Eye (tissue), 1 donor: ENCODE measurements around the gene SMIM20.

ENCODE experiments used
- DNase-seq: peaks from one replicate; pipeline ENCODE4 v3.0.0-alpha.2; 2015

SMIM20 gene

DNA sequence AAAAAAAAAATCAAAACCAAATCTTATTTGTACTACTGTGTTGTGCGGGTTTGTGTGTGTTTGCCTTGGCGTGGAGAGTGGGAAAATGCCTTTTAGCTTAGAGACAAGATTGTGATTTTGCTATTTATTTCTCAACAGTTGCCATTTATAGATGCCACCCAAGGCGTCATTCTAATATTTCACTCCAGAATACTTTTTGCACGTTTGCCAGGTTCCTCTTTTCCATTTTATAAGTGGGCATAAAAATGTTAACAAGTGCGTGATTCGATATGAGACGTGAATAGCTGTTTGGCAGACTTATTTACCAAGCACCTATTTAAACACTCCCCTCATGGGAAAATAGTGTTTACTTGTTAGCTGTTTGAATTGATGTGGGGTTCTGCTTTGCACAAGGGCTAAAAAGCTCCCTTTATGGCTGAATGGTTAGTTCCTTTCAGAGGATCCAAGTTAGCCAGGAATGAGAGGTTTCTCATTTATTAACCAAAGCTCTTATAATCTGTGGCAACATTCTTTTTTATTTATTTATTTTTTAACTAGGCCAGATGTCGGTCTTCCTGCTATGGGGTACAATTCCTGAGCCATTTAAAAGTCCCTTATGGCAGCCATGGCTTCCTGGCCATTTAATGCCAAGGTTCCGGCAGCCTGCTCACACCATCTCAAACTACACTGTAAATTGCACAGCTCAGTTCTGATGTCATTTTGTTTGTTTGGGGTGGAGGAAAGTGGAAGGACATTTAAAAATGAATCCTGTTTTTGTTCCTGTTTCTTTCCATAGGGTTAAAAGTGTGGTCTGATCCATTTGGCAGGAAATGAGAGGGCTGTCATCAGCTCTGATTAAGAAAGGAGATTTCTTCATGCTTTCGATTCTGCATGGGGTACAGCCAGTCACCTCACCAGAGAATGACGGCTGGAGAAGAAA is 14.6 kb downstream of the SMIM20 start:
- peak; percentile 49 for DNase-seq

DNA sequence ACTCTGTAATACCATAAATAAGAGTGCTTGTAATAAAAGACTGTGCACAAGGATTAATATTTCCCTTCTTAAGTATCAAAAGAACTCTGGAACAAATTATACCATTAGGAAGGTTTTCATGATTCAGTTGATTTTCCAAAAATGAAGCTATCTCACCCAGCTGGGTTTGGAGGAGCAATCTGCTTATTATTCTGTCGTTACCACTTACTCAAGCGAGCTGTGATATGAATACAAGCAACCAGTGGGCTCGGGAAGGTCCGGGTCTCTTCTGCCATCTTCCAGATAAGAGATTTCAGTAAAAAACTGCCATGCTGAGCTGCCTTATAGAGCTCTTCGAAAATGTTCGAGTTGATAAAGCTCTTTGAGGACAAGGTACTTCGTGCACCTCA is 15.3 kb downstream of the SMIM20 start:
- peak; percentile 63 for DNase-seq

- DNase-seq = no peak
Measured at GRCh38 chr4:25930731-25931354, 16.8 kb downstream of the SMIM20 start.

DNA sequence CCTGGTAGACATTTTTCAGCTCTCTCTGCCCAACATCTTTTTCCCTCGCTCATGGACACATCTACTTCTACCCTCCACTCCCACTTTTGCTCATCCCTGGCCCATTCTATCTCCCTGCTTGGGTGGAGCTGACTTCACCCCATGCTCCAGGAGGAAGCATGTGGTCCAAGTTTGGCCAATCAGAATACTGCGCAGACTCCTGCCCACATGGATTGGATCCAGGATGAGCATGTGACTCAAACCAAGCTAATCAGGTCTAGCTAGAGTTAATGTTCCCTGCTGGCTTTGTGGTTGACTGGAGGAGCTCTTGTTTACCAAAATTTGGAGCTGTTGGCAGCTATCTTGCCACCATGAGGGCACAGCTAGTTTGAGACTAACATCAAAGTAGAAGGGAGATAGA is 22.7 kb downstream of the SMIM20 start:
- DNase-seq = no peak

- DNase-seq = peak; percentile 46
Measured at GRCh38 chr4:25937801-25938200, 23.8 kb downstream of the SMIM20 start.

DNA sequence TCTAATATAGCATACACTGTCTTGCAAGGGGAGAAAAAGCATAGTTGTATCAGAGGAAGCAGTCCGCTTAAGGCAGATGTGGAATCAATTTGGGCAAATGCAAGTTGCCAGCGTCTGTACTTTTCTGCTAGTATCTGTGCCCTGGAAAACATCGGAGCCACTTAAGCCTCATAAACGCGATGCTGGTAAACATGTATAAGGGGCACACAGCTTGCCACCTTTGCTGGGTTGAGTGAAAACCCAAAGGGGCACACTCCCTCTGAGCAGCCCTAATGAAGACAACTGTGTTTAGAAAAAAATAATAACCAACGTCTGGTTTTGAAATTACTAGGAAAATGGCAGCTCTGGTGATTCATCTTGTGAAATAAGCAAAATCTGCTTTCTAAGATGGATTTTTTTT is 24.3 kb downstream of the SMIM20 start:
- DNase-seq = no peak

GRCh38 chr4:25938787-25939186 is 24.8 kb downstream of the SMIM20 start:
- DNase-seq = peak; percentile 47

GRCh38 chr4:25939330-25939729 is 25.3 kb downstream of the SMIM20 start:
- no peak for DNase-seq

DNA sequence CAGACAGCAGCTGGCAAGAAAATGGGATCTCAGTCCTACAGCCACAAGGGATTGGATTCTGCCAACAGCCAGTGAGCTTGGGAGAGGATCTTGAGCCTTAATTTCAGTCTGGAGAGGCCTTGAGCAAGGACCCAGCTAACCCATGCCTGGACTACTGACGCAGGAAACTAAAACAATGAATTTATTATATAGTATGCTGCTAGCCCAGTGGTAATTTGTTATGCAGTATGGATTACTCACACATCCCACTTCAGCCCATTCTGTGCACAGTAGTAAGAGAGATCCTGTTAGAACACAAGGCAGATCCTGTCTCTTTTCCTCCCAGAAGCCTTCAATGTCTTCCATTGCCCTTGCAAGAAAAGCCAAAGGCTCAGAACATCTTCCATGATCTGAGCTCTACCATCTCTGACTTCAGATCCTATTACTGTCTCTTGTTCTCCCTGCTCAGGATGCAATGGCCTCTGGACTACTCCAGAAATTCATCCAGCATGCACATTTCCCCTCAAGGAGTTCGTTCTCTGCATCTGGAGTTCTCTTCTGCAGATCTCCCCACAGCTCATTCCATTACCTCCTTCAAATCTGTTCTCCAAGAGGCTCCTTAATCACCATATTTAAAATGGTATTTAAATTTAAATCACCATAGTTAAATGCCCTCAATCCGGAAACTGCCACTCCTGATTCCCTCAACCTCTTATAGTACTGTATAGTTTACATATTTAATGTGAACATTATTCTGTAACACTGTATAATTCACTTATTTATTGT is 27.6 kb downstream of the SMIM20 start:
- no peak for DNase-seq

- no peak for DNase-seq
Measured at GRCh38 chr4:25943312-25943711, 29.3 kb downstream of the SMIM20 start.

- DNase-seq = no peak
Measured at GRCh38 chr4:25943805-25944204, 29.8 kb downstream of the SMIM20 start.

GRCh38 chr4:25948051-25948450 is 34.0 kb downstream of the SMIM20 start:
- DNase-seq = no peak

GRCh38 chr4:25949173-25949748 is 35.2 kb downstream of the SMIM20 start:
- DNase-seq = peak; percentile 39

DNA sequence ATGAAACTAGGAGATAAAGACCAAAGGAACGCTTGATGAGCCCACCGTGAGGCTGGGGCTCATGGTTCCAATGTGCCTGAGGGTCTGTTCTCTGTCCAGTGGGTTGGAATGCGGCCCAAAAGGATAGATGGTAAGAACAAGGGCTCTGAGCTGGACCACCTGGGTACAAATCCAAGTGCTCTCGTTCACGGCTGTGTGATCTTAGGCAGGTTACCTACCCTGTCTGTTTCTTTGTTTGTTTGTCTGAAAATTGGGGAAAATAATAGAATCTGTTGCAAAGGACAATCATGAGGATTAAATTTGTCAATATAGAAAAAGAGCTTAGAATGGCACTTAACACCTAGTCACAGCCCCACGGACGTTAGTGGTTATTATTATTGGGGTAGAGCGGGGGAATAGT is 36.0 kb downstream of the SMIM20 start:
- no peak for DNase-seq

DNA sequence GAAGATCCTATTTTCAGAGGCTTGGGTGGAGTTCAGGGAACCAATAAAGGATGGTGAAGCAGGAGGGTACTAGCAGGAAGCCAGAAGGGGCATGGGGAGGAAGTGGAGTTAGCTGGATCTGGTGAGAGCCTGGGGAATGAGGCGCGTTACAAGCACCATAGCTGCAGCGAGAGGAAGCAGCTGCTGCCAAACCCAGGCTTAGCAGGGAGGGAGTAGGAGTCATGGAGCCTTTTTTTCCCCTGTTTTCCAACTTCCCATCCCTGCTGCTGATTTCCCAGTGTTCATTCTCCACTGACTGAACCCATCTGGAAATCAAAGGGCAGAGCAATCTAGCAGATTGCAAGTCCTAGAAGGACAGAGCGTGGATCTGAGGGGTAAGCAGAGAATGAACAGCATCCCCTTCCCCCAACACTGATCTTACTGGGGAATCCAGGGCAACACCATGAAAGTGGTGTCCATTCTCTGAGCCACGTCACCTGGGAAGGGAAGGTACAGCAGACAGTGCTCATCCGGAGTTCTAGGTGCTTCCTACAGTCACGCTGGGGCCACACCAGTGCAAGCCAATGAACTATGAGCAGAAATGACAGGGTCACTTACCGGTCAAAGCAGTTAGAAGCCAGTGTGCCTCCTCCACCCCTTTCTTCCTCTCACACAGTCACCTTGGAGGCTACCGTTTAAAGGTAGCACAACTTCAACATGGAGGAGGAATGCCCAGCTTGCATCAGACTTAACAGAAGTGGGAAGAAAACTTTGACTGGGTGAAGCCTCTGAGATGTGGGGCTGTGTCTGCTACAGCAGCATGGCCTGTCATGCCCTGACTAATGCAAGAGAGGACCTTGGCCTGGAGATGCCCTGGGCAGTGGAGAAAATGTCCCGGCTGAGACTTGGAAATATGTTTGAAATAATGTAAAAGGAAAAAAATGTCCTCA is 36.7 kb downstream of the SMIM20 start:
- peak; percentile 54 for DNase-seq

- DNase-seq = peak; percentile 35
Measured at GRCh38 chr4:25951390-25951952, 37.5 kb downstream of the SMIM20 start.

DNA sequence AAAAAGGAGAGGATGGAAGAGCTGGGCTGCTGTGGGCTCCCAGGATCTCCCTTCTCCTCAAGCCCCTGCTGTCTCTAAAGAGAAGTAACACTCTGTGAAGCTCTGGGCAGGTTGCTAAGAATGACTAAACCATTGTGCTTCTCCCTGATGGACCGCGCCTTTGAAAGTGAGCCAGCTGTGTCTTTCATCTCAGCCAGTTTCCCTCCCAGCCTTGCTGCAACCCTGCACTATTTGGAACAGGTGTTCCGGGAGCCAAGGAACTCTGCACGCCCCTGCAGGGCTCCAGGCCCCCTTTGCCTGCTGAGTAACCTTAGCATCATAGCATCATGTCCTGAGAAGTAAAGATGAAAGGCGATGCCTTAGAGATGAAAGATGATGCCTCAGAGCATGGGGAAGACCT is 39.7 kb downstream of the SMIM20 start:
- peak; percentile 62 for DNase-seq

- DNase-seq = no peak
Measured at GRCh38 chr4:25954293-25954904, 40.4 kb downstream of the SMIM20 start.

DNA sequence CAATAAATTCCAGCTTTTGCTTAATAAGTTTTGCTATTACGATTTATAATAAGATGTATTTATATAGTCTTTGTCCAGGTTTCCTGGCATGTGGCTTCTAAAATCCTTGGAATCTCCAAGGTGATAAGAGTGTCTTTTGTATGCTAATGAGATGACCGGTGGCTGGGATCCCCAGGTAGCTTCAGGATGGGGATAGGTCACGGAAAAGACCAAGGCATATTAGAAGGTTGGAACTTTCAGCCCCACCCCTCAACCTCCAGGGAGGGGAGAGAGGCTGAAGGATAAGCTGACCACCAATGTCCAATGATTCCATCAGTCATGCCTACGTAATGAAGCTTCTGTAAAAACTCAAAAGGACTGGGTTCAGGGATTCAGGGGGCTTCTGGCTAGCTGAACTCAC is 41.7 kb downstream of the SMIM20 start:
- DNase-seq = no peak

DNA sequence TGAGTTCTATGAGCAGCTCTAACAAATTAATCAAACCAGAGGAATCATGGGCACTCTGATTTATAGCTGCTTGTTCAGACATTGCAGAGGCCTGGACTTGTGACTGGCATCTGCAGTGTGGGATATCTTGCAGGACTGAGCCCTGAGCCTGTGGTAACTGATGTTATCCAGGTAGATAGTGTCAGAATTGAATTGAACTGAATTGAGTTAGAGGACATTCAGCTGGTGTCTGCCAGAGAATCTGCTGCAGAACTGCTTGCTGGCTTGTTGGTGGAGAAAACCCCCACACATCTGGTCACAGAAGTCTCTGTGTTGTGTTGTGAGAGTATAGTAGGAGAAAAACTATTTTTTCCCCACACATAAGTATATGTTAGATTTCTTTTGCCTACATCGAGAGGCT is 42.2 kb downstream of the SMIM20 start:
- DNase-seq = no peak

GRCh38 chr4:25958110-25958509 is 44.1 kb downstream of the SMIM20 start:
- DNase-seq = no peak
